Breast epithelium (tissue), 4 donors: Measurements from ENCODE around the gene OR7G3. TPM values are rescaled to one million over a fixed set of nuclear protein-coding genes. Genes with fewer than 3 reads are reported as not detected.

Source experiments
- DNase-seq, 2 donors: peaks; one replicate each; pipeline ENCODE4 v3.0.0-alpha.2; 2019; ENCODE audit warnings: low spot score in 2 of 2
- H3K27ac ChIP-seq, 2 donors: fragments of 200-600 bp; sonication (generic) in 1 of 2; one replicate each; pipeline ENCODE4 v1.5.1; 2016 to 2019; ENCODE audit warnings: mild to moderate bottlenecking in 1 of 2
- H3K27me3 ChIP-seq, 2 donors: fragments of 200-600 bp; sonication (generic) in 1 of 2; one replicate each; pipeline versions ENCODE4 v1.5.1 to v1.6.0; 2017 to 2019; ENCODE audit warnings: control low read depth in 1 of 2, mild to moderate bottlenecking in 1 of 2
- H3K36me3 ChIP-seq: fragments of 200-600 bp; one replicate; pipeline ENCODE4 v1.5.1; 2019
- H3K4me1 ChIP-seq, 2 donors: fragments of 200-600 bp; sonication (generic); one replicate each; pipeline ENCODE4 v1.5.1; 2016 to 2019; ENCODE audit warnings: control low read depth in 1 of 2
- H3K4me3 ChIP-seq, 3 donors: fragments of 200-600 bp; sonication (generic); 1 replicate in 2 of 3; 2 replicates in 1 of 3; pipeline ENCODE4 v1.5.1; 2016 to 2019; ENCODE audit warnings: mild to moderate bottlenecking in 3 of 3, moderate library complexity in 2 of 3
- H3K9me3 ChIP-seq, 2 donors: fragments of 200-600 bp; sonication (generic) in 1 of 2; one replicate each; pipeline ENCODE4 v1.5.1; 2016 to 2019; ENCODE audit warnings: control low read depth in 1 of 2
- CTCF ChIP-seq, 3 donors: fragments of 450-650 bp; IDR thresholded peaks; one replicate each; pipeline ENCODE4 v1.5.1; 2016 to 2017; ENCODE audit warnings: antibody characterized with exemption in 3 of 3, mild to moderate bottlenecking in 3 of 3, moderate library complexity in 3 of 3
- POLR2A ChIP-seq: fragments of 450-650 bp; IDR thresholded peaks from one replicate; pipeline ENCODE4 v1.6.1; 2016; ENCODE audit warnings: antibody characterized with exemption, mild to moderate bottlenecking, moderate library complexity
- POLR2AphosphoS5 ChIP-seq, 3 donors: sonication (generic); formaldehyde crosslinking; IDR thresholded peaks; one replicate each; pipeline ENCODE4 v1.6.1; 2017; ENCODE audit warnings: antibody characterized with exemption in 3 of 3
- intact Hi-C: fragments of 100-400 bp; cut with DNase I; formaldehyde crosslinking; loops from one replicate; pipeline ENCODE4 v1.15.1; 2023; ENCODE audit warnings: low total_unique reads
- total RNA-seq, 3 donors: library from RNA; depleted of rRNA; stranded (reverse); fragments of >200 nt; gene quantifications; one replicate each; pipeline ENCODE4 v1.1.0, GENCODE V29; 2016

The OR7G3 gene
- total RNA-seq, 3 donors from 2014 or later, result not detected

GRCh38 chr19:9078651-9079050 is 48.1 kb downstream of the OR7G3 start:
- intact Hi-C loops, result no loop called here
- TF ChIP-seq POLR2A, result no peak
- TF ChIP-seq CTCF (IDR thresholded peaks at IDR 0.05), result no peak
- no peak for TF ChIP-seq POLR2AphosphoS5 (IDR thresholded peaks at IDR 0.05)

GRCh38 chr19:9076901-9077300 is 49.8 kb downstream of the OR7G3 start:
- H3K27ac ChIP-seq, result no peak overlapping the region
- no peaks in the 10 kb centered on the region for H3K9me3 ChIP-seq
- TF ChIP-seq POLR2A (no peak), POLR2AphosphoS5 (IDR thresholded peaks at IDR 0.05) (no peak), CTCF (IDR thresholded peaks at IDR 0.05) (no peak)
- no peaks in the 10 kb centered on the region for H3K36me3 ChIP-seq
- no peak overlapping the region for H3K4me3 ChIP-seq
- no peak for DNase-seq
- H3K27me3 ChIP-seq, result no peaks in the 10 kb centered on the region
- no peaks in the 10 kb centered on the region for H3K4me1 ChIP-seq
- intact Hi-C loops, result no loop called here

More at GRCh38 chr19:9078651-9079050, 48.1 kb downstream of the OR7G3 start:
- Histone ChIP-seq H3K27ac (no peak overlapping the region), H3K36me3 (no peaks in the 10 kb centered on the region), H3K4me3 (no peak overlapping the region), H3K27me3 (no peaks in the 10 kb centered on the region), H3K4me1 (no peaks in the 10 kb centered on the region), H3K9me3 (no peaks in the 10 kb centered on the region)
- no peak for DNase-seq

Other genes with a start within 250 kb of the OR7G3 start
- 10 to 100 TPM in 1 of 3 donors, under 1 TPM in 2; under 0.01 to 16.2 (median 0.66) TPM for gene MUC16, start 116.5 kb downstream of the OR7G3 start, total RNA-seq
- gene OR1M1, start 39.9 kb downstream of the OR7G3 start, total RNA-seq, result not detected
- gene OR7G2, start 19.5 kb downstream of the OR7G3 start, total RNA-seq, result not detected
- not detected for gene OR7G1, start 11.2 kb downstream of the OR7G3 start, total RNA-seq
- gene ZNF317, start 13.4 kb upstream of the OR7G3 start, total RNA-seq, result 10 to 100 TPM; 14.6 to 28.1 (median 19.3) TPM
- under 1 TPM in 1 of 3 donors, not detected in 2; 0.16 TPM for gene OR7D2, start 52.0 kb upstream of the OR7G3 start, total RNA-seq
- gene OR7D4, start 92.6 kb upstream of the OR7G3 start, total RNA-seq, result not detected
- gene OR7E24, start 124.0 kb upstream of the OR7G3 start, total RNA-seq, result not detected
- gene ZNF699, start 182.9 kb upstream of the OR7G3 start, total RNA-seq, result 10 to 100 TPM; 10.1 to 27.4 (median 16.1) TPM
- gene ZNF559, start 197.2 kb upstream of the OR7G3 start, total RNA-seq, result 10 to 100 TPM; 18.4 to 39.1 (median 23.4) TPM
- gene ZNF177, start 236.1 kb upstream of the OR7G3 start, total RNA-seq, result 1 to 10 TPM; 2.9 to 8.3 (median 3.6) TPM